H9 (cell line): Measurements from ENCODE around the gene TSC22D3. TPM values are rescaled to one million over a fixed set of nuclear protein-coding genes. Genes with fewer than 3 reads are reported as not detected.

ENCODE experiments used
- DNase-seq: peaks from one replicate; pipeline ENCODE4 v3.0.0-alpha.2; 2017
- H2AFZ ChIP-seq: one replicate; pipeline ENCODE4 v1.6.1; 2013; ENCODE audit warnings: mild to moderate bottlenecking, low read length, control low read depth, moderate library complexity
- H2AK5ac ChIP-seq: 2 replicates; pipeline ENCODE4 v1.6.1; 2013; ENCODE audit warnings: low read length, control low read depth, mixed read lengths; ENCODE audit not compliant: insufficient read length
- H2BK120ac ChIP-seq: one replicate; pipeline ENCODE4 v1.6.1; 2013; ENCODE audit warnings: low read depth, mild to moderate bottlenecking, low read length, control low read depth, inconsistent platforms; ENCODE audit not compliant: poor library complexity, severe bottlenecking
- H2BK12ac ChIP-seq: 2 replicates; pipeline ENCODE4 v1.6.1; 2013; ENCODE audit warnings: low read length, control low read depth, mixed read lengths, low read depth; ENCODE audit not compliant: insufficient read length
- H2BK15ac ChIP-seq: 2 replicates; pipeline ENCODE4 v1.6.1; 2013; ENCODE audit warnings: low read depth, low read length, control low read depth
- H2BK20ac ChIP-seq: one replicate; pipeline ENCODE4 v1.6.1; 2013; ENCODE audit warnings: low read depth, mild to moderate bottlenecking, low read length, control low read depth, inconsistent platforms; ENCODE audit not compliant: poor library complexity, severe bottlenecking
- H2BK5ac ChIP-seq: 2 replicates; pipeline ENCODE4 v1.6.1; 2013; ENCODE audit warnings: low read length, control low read depth, mixed read lengths; ENCODE audit not compliant: insufficient read length
- H3K14ac ChIP-seq: 2 replicates; pipeline ENCODE4 v1.6.1; 2013; ENCODE audit warnings: low read length, control low read depth; ENCODE audit not compliant: insufficient read depth
- H3K18ac ChIP-seq: 2 replicates; pipeline ENCODE4 v1.6.1; 2013; ENCODE audit warnings: low read depth, mild to moderate bottlenecking, mixed read lengths, low read length, control low read depth; ENCODE audit not compliant: insufficient read length
- H3K23ac ChIP-seq: 2 replicates; pipeline ENCODE4 v1.6.1; 2013; ENCODE audit warnings: low read length, control low read depth, mixed read lengths, low read depth; ENCODE audit not compliant: insufficient read length
- H3K23me2 ChIP-seq: 2 replicates; pipeline ENCODE4 v1.6.1; 2013; ENCODE audit warnings: low read depth, mild to moderate bottlenecking, mixed read lengths, low read length, control low read depth; ENCODE audit not compliant: insufficient read length, poor library complexity, severe bottlenecking
- H3K27ac ChIP-seq: 2 replicates; pipeline ENCODE4 v1.5.1; 2013; ENCODE audit warnings: low read length, control low read depth, mixed read lengths, low read depth; ENCODE audit not compliant: insufficient read length
- H3K27me3 ChIP-seq: 2 replicates; pipeline ENCODE4 v1.6.1; 2013; ENCODE audit warnings: low read length, control low read depth, inconsistent platforms; ENCODE audit not compliant: insufficient read depth
- H3K4ac ChIP-seq: 2 replicates; pipeline ENCODE4 v1.6.1; 2013; ENCODE audit warnings: low read depth, mild to moderate bottlenecking, control low read depth, inconsistent platforms, low read length, moderate library complexity
- H3K4me1 ChIP-seq: 2 replicates; pipeline ENCODE4 v1.6.1; 2013; ENCODE audit warnings: low read length, control low read depth, inconsistent platforms; ENCODE audit not compliant: insufficient read depth
- H3K4me2 ChIP-seq: 2 replicates; pipeline ENCODE4 v1.6.1; 2013; ENCODE audit warnings: low read length, control low read depth, mixed read lengths; ENCODE audit not compliant: insufficient read length, insufficient read depth
- H3K56ac ChIP-seq: 2 replicates; pipeline ENCODE4 v1.6.1; 2013; ENCODE audit warnings: low read depth, mild to moderate bottlenecking, mixed read lengths, low read length, control low read depth; ENCODE audit not compliant: insufficient read length
- H3K79me1 ChIP-seq: 2 replicates; pipeline ENCODE4 v1.6.1; 2013; ENCODE audit warnings: low read depth, mild to moderate bottlenecking, moderate library complexity, low read length, control low read depth, inconsistent platforms; ENCODE audit not compliant: insufficient read depth, poor library complexity, severe bottlenecking
- H3K79me2 ChIP-seq: 2 replicates; pipeline ENCODE4 v1.6.1; 2013; ENCODE audit warnings: low read length, control low read depth, inconsistent platforms; ENCODE audit not compliant: insufficient read depth
- H3K9ac ChIP-seq: 2 replicates; pipeline ENCODE4 v1.6.1; 2013; ENCODE audit warnings: low read length, control low read depth, mixed read lengths; ENCODE audit not compliant: insufficient read length; ENCODE audit errors: extremely low read depth
- H3K9me3 ChIP-seq: one replicate; pipeline ENCODE4 v1.6.1; 2013; ENCODE audit warnings: low read depth, low read length, inconsistent platforms; ENCODE audit not compliant: control insufficient read depth
- H3T11ph ChIP-seq: one replicate; pipeline ENCODE4 v1.6.1; 2013; ENCODE audit warnings: mild to moderate bottlenecking, low read length, control low read depth, inconsistent platforms
- H4K20me1 ChIP-seq: one replicate; pipeline ENCODE4 v1.6.1; 2013; ENCODE audit not compliant: control insufficient read depth, insufficient read length, insufficient read depth
- H4K5ac ChIP-seq: 2 replicates; pipeline ENCODE4 v1.6.1; 2013; ENCODE audit warnings: low read depth, mild to moderate bottlenecking, mixed read lengths, low read length, control low read depth; ENCODE audit not compliant: insufficient read length
- H4K8ac ChIP-seq: replicated peaks from 2 replicates; pipeline ENCODE4 v1.6.1; 2013; ENCODE audit warnings: low read length, control low read depth, mixed read lengths, low read depth; ENCODE audit not compliant: insufficient read length
- H4K91ac ChIP-seq: 2 replicates; pipeline ENCODE4 v1.6.1; 2013; ENCODE audit warnings: low read depth, mild to moderate bottlenecking, moderate library complexity, mixed read lengths, low read length, control low read depth; ENCODE audit not compliant: insufficient read length
- H3K27ac Mint-ChIP-seq, 3 experiments: 2 replicates in 2 of 3; 3 replicates in 1 of 3; pipeline ENCODE4 v1.8.0; 2020 to 2021; ENCODE audit warnings: mixed read lengths in 3 of 3, mild to moderate bottlenecking in 1 of 3, moderate library complexity in 1 of 3
- H3K27me3 Mint-ChIP-seq: 2 replicates; pipeline ENCODE4 v1.8.0; 2021; ENCODE audit warnings: low read depth, mild to moderate bottlenecking, moderate library complexity, mixed read lengths
- H3K36me3 Mint-ChIP-seq, 3 experiments: 2 replicates in 2 of 3; 3 replicates in 1 of 3; pipeline ENCODE4 v1.8.0; 2020 to 2021; ENCODE audit warnings: low read depth in 3 of 3, mixed read lengths in 3 of 3; ENCODE audit not compliant: insufficient read depth in 1 of 3
- H3K4me1 Mint-ChIP-seq, 2 experiments: 2 replicates each; pipeline ENCODE4 v1.8.0; 2020; ENCODE audit warnings: mixed read lengths in 2 of 2
- H3K4me3 Mint-ChIP-seq, 2 experiments: 2 replicates in 1 of 2; 3 replicates in 1 of 2; pipeline ENCODE4 v1.8.0; 2020 to 2021; ENCODE audit warnings: mild to moderate bottlenecking in 2 of 2, mixed read lengths in 2 of 2, moderate library complexity in 1 of 2
- H3K9me3 Mint-ChIP-seq, 2 experiments: 2 replicates in 1 of 2; 3 replicates in 1 of 2; pipeline ENCODE4 v1.8.0; 2020; ENCODE audit warnings: mild to moderate bottlenecking in 2 of 2, mixed read lengths in 2 of 2, moderate library complexity in 1 of 2
- CTCF ChIP-seq: fragments of 200-600 bp; sonication (generic); conservative IDR thresholded peaks from 3 replicates; pipeline ENCODE4 v1.8.0; 2021; ENCODE audit warnings: antibody characterized with exemption, mild to moderate bottlenecking
- WGBS: extraction: QIAGEN DNeasy Blood & Tissue Kit; methylation state at CpG from one replicate; pipeline ENCODE4 v1.1.7; 2013; ENCODE audit warnings: missing lambda C conversion rate, low lambda C conversion rate, mixed read lengths; ENCODE audit not compliant: insufficient read length; ENCODE audit errors: extremely low coverage; 5-methylcytosine and 5-hydroxymethylcytosine counted together
- total RNA-seq: library from RNA; stranded (reverse); gene quantifications from 2 replicates; pipeline ENCODE4 v1.2.1, GENCODE V29; 2021

TSC22D3 gene
- total RNA-seq, 1 experiment from 2014 or later: 10.5 TPM

GRCh38 chrX:107708762-107709161 is 66.8 kb downstream of the TSC22D3 start:
- Histone ChIP-seq H3K9ac (no peak overlapping the region), H2AFZ (no peak overlapping the region), H3K23me2 (no peaks in the 10 kb centered on the region), H2BK20ac (no peak overlapping the region), H2BK15ac (no peak overlapping the region), H3K4ac (no peak overlapping the region), H3K9me3 (no peaks in the 10 kb centered on the region), H2AK5ac (no peak overlapping the region), H2BK12ac (no peak overlapping the region), H2BK5ac (no peak overlapping the region), H3K4me1 (no peaks in the 10 kb centered on the region; the same call in 1 of the 2 replicates), H3K14ac (no peak overlapping the region), H3K27ac (no peak overlapping the region), H3K79me2 (no peaks in the 10 kb centered on the region), H3K56ac (no peak overlapping the region), H3K4me2 (no peak overlapping the region), H3K27me3 (no peaks in the 10 kb centered on the region; the same call in none of the 2 replicates), H3K79me1 (no peaks in the 10 kb centered on the region), H4K91ac (no peak overlapping the region), H4K20me1 (no peaks in the 10 kb centered on the region), H3T11ph (no peak overlapping the region), H2BK120ac (no peak overlapping the region), H3K18ac (no peak overlapping the region), H3K23ac (no peak overlapping the region), H4K8ac (no peak overlapping the region), H4K5ac (no peak overlapping the region)
- Mint-ChIP-seq H3K4me3 (no peak overlapping the region), H3K9me3 (peaks cover 0 to 57% of the 10 kb centered on the region in 2 experiments; a peak in 2 of 5 replicates), H3K27ac (no peak overlapping the region), H3K4me1 (peaks cover 4 to 18% of the 10 kb centered on the region in 2 experiments; a peak in 3 of 4 replicates), H3K36me3 (peaks cover 0 to 14% (median under 1%) of the 10 kb centered on the region in 3 experiments; a peak in 4 of 7 replicates), H3K27me3 (peaks cover 2% of the 10 kb centered on the region)
- TF ChIP-seq CTCF: no peak
- WGBS: no CpG with 5 or more reads among the region's 2 CpGs
- DNase-seq: no peak
